Lower leg skin (tissue), 4 donors: Measurements from ENCODE around the gene KANK4. TPM values are rescaled to one million over a fixed set of nuclear protein-coding genes. Genes with fewer than 3 reads are reported as not detected.
"Not testable (repeated sequence)": the region's sequence is repeated elsewhere in the genome, so short reads cannot be mapped to it uniquely, and the experiment has no call there.

Experiments
- DNase-seq, 2 donors: peaks; one replicate each; pipeline ENCODE4 v3.0.0-alpha.2; 2019; ENCODE audit warnings: low spot score in 2 of 2
- H3K4me3 ChIP-seq: fragments of 200-600 bp; sonication (generic); 2 replicates; pipeline ENCODE4 v1.5.1; 2017; ENCODE audit warnings: mild to moderate bottlenecking, low read depth; ENCODE audit not compliant: poor library complexity, severe bottlenecking
- POLR2A ChIP-seq, 2 donors: fragments of 450-650 bp; IDR thresholded peaks; one replicate each; pipeline ENCODE4 v1.6.1; 2016 to 2017; ENCODE audit warnings: antibody characterized with exemption in 2 of 2, mild to moderate bottlenecking in 1 of 2, moderate library complexity in 1 of 2
- WGBS, 2 donors: methylation state at CpG; one replicate each; pipeline ENCODE4 v1.1.5; 2018; 5-methylcytosine and 5-hydroxymethylcytosine counted together
- intact Hi-C: fragments of 100-400 bp; cut with DNase I; formaldehyde crosslinking; loops from one replicate; pipeline ENCODE4 v1.15.0; 2023; ENCODE audit warnings: low total_unique reads
- total RNA-seq, 4 donors: library from RNA; depleted of rRNA; stranded (reverse); fragments of >200 nt; gene quantifications; one replicate each; pipeline ENCODE4 v1.1.0, GENCODE V29; 2016
- TF ChIP-seq, protein P1 (sequence below), 3 donors: fragments of 450-650 bp; IDR thresholded peaks; one replicate each; pipeline ENCODE4 v1.5.1; 2016; ENCODE audit warnings: antibody characterized with exemption in 3 of 3, mild to moderate bottlenecking in 3 of 3, moderate library complexity in 2 of 3

KANK4 gene
- total RNA-seq, 4 donors from 2014 or later, result 0.21 to 1.5 (median 0.72) TPM

DNA sequence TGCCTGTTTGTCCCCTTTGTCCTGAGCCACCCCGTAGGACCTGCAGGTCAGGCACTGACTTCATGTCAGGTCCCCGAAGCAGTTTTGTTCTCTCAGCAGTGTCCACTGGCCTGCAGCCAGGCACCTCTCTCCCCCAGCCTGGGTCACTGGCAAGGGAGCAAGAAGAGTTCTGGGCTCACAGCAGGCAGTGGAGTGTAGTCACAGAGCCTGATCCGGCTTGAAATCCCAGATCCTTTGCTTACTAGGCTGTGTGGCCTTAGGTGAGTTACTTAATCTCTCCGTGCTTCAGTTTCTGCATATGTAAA lies 90.4 kb downstream of the KANK4 start:
- no peak overlapping the region for H3K4me3 ChIP-seq
- intact Hi-C loops, result no loop called here
- 85 to 88% methylated on average over 4 of the region's 4 CpGs for WGBS, 2 donors
- no peak for DNase-seq
- TF ChIP-seq POLR2A (IDR thresholded peaks at IDR 0.05), result no peak
- TF ChIP-seq, protein P1, sequence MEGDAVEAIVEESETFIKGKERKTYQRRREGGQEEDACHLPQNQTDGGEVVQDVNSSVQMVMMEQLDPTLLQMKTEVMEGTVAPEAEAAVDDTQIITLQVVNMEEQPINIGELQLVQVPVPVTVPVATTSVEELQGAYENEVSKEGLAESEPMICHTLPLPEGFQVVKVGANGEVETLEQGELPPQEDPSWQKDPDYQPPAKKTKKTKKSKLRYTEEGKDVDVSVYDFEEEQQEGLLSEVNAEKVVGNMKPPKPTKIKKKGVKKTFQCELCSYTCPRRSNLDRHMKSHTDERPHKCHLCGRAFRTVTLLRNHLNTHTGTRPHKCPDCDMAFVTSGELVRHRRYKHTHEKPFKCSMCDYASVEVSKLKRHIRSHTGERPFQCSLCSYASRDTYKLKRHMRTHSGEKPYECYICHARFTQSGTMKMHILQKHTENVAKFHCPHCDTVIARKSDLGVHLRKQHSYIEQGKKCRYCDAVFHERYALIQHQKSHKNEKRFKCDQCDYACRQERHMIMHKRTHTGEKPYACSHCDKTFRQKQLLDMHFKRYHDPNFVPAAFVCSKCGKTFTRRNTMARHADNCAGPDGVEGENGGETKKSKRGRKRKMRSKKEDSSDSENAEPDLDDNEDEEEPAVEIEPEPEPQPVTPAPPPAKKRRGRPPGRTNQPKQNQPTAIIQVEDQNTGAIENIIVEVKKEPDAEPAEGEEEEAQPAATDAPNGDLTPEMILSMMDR (IDR thresholded peaks at IDR 0.05), result no peak

DNA sequence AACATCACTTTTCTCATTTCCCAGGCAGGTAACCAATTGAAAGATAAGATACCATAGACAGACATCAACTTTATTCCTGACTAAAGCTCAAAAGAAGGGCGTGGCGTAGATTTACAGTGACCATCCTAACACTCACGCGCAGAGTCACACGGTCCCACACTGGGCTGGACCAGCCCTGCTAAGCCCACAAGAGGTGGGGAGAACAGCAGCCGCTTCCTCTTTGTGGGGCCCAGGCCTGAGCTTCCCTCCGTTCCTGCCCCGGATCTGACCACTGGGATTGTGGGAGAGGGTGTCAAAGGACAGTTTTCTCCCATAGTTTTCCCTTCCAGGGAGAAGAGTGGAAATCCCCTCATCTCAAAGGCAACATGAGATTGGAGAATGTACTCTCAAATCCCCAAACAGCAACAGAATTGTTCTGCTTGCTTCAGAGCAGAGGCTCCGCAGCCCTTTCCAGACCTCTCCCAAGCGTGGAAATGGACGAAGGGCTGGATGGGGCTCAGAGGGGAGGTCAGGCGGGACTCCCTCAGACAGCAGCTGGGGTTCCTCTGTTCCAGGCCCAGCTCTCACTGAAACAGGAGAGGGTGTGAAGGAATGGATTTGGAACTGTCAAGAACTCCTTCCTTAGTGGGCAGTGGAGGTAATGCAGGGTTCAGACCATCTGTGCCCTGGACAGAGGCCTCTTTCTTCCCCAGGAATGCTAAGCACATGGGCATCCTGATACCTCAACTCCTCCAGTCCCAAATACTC lies 90.9 kb downstream of the KANK4 start:
- no peak for TF ChIP-seq POLR2A (IDR thresholded peaks at IDR 0.05)
- TF ChIP-seq, protein P1 (IDR thresholded peaks at IDR 0.05), result no peak
- DNase-seq, result no peak
- 87 to 90% methylated on average over 12 of the region's 12 CpGs for WGBS, 2 donors
- no peak overlapping the region for H3K4me3 ChIP-seq
- intact Hi-C loops, result no loop called here

DNA sequence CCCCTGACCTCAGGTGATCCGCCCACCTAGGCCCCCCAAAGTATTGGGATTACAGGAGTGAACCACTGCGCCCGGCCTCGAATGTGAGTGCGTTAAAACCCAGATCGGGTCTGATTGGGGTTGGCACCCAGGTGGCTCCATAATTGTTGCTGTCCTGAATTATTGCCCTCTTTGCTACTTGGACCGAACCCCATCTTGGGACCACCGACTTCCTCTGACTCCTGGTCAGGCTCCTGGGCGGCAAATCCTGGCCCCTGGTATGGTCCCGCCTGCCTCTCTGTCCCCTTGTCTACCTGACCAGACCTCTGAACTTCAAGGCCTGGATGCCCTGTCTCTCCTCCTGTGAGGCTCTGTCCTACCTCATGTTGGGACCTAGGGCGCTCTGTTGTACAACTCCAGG lies 91.7 kb downstream of the KANK4 start:
- no peak overlapping the region for H3K4me3 ChIP-seq
- 82 to 88% methylated on average over 11 of the region's 11 CpGs for WGBS, 2 donors
- TF ChIP-seq, protein P1 (IDR thresholded peaks at IDR 0.05), result no peak
- no peak for TF ChIP-seq POLR2A (IDR thresholded peaks at IDR 0.05)
- DNase-seq, result no peak
- intact Hi-C loops, result no loop called here

DNA sequence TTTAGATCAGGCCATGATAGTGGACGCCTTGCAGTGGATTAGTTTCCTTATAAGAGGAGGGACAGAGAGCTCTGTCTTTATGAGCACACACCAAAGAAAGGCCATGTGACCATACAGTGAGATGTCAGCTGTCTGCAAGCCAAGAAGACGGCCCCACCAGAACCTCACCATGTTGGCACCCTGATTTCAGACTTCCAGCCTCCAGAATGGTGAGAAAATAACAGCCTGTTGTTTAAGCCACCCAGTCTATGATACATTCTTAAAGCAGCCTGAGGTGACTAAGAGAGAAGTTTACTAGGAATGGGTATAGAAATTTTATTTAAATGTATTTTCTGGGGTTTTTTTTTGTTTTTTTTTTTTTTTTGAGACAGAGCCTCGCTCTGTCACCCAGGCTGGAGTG lies 95.1 kb downstream of the KANK4 start:
- DNase-seq, result no peak
- 58% methylated on average over 3 of the region's 3 CpGs for WGBS, 2 donors
- H3K4me3 ChIP-seq, result no peak overlapping the region
- intact Hi-C loops, result no loop called here
- no peak for TF ChIP-seq POLR2A (IDR thresholded peaks at IDR 0.05)
- TF ChIP-seq, protein P1 (IDR thresholded peaks at IDR 0.05), result no peak

DNA sequence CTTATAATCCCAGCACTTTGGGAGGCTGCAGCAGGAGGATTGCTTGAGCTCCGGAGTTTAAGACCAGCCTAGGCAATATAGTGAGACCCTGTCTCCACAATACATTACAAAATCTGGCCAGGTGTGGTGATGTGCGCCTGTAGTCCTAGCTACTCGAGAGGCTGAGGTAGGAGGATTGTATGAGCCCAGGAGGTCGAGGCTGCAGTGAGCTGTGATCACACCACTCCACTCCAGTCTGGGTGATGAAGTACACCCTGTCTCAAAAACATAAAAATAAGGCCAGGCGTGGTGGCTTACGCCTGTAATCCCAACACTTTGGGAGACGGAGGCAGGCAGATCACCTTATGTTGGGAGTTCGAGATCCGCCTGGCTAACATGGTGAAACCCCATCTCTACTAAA lies 96.9 kb downstream of the KANK4 start:
- WGBS, 2 donors, result 87 to 98% methylated on average over 9 of the region's 9 CpGs
- no peak overlapping the region for H3K4me3 ChIP-seq
- TF ChIP-seq, protein P1 (IDR thresholded peaks at IDR 0.05), result no peak
- intact Hi-C loops, result no loop called here
- DNase-seq, result no peak

DNA sequence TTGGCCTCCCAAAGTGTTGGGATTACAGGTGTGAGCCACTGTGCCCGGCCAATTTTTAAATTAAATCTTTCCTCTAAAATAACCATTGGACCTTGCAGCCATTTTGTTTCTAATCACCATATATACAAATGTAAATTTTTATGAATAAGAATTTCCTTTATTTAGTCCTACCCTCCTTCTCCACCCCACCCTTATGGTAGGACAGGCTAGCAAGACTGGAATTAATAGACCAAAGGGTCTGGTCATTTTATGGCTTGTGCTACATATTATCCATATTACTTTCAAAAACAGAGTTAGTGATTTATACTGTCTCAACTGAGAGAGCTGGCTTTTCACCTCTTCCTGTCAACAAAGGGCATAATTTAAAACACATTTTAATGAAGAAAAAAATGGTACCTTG lies 98.1 kb downstream of the KANK4 start:
- H3K4me3 ChIP-seq, result no peak overlapping the region
- no peak for DNase-seq
- intact Hi-C loops, result no loop called here
- TF ChIP-seq POLR2A (IDR thresholded peaks at IDR 0.05), result no peak
- TF ChIP-seq, protein P1 (IDR thresholded peaks at IDR 0.05), result no peak
- 91 to 98% methylated on average over 1 of the region's 1 CpG for WGBS, 2 donors

DNA sequence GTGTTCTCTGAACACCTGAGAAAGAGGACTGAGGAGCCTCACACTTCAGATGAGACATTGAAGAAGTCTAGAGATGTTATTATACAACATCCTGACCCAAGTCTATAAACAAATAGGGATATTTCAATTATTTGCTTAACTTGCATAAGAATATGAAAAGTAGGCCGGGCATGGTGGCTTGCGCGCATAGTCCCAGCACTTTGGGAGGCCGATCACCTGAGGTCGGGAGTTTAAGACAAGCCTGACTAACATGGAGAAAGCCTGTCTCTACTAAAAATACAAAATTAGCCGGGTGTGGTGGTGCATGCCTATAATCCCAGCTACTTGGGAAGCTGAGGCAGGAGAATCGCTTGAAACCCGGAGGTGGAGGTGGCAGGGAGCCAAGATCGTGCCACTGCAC lies 98.8 kb downstream of the KANK4 start:
- DNase-seq, intact Hi-C loops, H3K4me3 ChIP-seq: not testable (repeated sequence)
- WGBS, 2 donors, result 83 to 89% methylated on average over 9 of the region's 9 CpGs
